Activated T-cell treated with anti-CD3 and anti-CD28 coated beads, Interleukin-2, amount 50 U/mL, for 72 hours (primary cell): ENCODE data around the gene COG5. TPM values are rescaled to one million over a fixed set of nuclear protein-coding genes. Genes with fewer than 3 reads are reported as not detected.
A peak's percentile ranks its signal among the peaks of the same experiment; 100 is the strongest.

ENCODE experiments used
- ATAC-seq, 2 donors: fragments of 150-1000 bp; cut with Tn5 transposase; replicated peaks in 1 of 2; 2 replicates each; pipeline ENCODE4 v1.10.0; 2021; ENCODE audit warnings: moderate library complexity in 2 of 2, mild to moderate bottlenecking in 1 of 2
- DNase-seq, 2 donors: peaks; one replicate each; pipeline ENCODE4 v3.0.0; 2021 to 2022; ENCODE audit warnings: mixed read lengths in 1 of 2
- H3K27ac Mint-ChIP-seq: one replicate; pipeline ENCODE4 v1.8.0; 2022; ENCODE audit warnings: mild to moderate bottlenecking, moderate library complexity, mixed read lengths
- H3K27me3 Mint-ChIP-seq: one replicate; pipeline ENCODE4 v1.8.0; 2022; ENCODE audit warnings: low read depth, mixed read lengths
- H3K36me3 Mint-ChIP-seq, 2 donors: one replicate each; pipeline ENCODE4 v1.8.0; 2022; ENCODE audit warnings: mixed read lengths in 2 of 2, mild to moderate bottlenecking in 1 of 2; ENCODE audit not compliant: insufficient read depth in 2 of 2
- H3K4me1 Mint-ChIP-seq: one replicate; pipeline ENCODE4 v1.8.0; 2022; ENCODE audit warnings: low read depth, mixed read lengths
- H3K4me3 Mint-ChIP-seq, 2 donors: one replicate each; pipeline ENCODE4 v1.8.0; 2022; ENCODE audit warnings: mild to moderate bottlenecking in 2 of 2, mixed read lengths in 2 of 2, moderate library complexity in 2 of 2
- H3K9me3 Mint-ChIP-seq, 2 donors: one replicate each; pipeline ENCODE4 v1.8.0; 2022; ENCODE audit warnings: mixed read lengths in 2 of 2
- total RNA-seq, 2 donors: library from RNA; stranded (reverse); gene quantifications; one replicate each; pipeline ENCODE4 v1.2.3, GENCODE V29; 2022

COG5 gene
- total RNA-seq, 2 donors from 2014 or later = 30.4 to 55.5 TPM

DNA sequence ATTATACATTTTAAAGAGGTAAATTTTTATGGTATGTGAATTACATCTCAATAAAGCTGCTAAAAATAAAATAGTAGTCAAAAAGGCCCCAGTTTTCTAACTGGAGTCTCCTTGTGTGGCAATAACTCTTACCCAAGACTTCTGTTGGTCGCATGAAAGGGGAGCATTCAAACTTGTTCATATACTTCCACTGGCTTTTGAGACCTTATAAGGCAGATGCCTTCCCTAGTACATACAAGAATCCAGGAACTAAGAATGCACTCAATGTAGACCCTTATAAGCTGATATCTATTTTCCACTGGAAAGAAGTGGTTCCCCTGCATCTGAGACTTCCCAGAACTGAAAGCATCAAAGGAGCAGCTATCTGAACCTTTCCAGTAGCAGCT is 29.3 kb upstream of the COG5 start:
- Mint-ChIP-seq H3K4me3 (no peak overlapping the region), H3K9me3 (no peaks in the 10 kb centered on the region), H3K36me3 (peaks cover 3 to 4% of the 10 kb centered on the region in 2 donors), H3K4me1 (no peaks in the 10 kb centered on the region), H3K27me3 (no peaks in the 10 kb centered on the region), H3K27ac (no peak overlapping the region)
- no peak for ATAC-seq
- no peak for DNase-seq

- Mint-ChIP-seq H3K9me3 (no peaks in the 10 kb centered on the region), H3K27me3 (no peaks in the 10 kb centered on the region), H3K4me1 (no peaks in the 10 kb centered on the region), H3K27ac (no peak overlapping the region), H3K36me3 (peaks cover 3 to 4% of the 10 kb centered on the region in 2 donors), H3K4me3 (no peak overlapping the region)
- DNase-seq (no peak), ATAC-seq (no peak)
Measured at GRCh38 chr7:107592361-107593024, 28.8 kb upstream of the COG5 start.

DNA sequence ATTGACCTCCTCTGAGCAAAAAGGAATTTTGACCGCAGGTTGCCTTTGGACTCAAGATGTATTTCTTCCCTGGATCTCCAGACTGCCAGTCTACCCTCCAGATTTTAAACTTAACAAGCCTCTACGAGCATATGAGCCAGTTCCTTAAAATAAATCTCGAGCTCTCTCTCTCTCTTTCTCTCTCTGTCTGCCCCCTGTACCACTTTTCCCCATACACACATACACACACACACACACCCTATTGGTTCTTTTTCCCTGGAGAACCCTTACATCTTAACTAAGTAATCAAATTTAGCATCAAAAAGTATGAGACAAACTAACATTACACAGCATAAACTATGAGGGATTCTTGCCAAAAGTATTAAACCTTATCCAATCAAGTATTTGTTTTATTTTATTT is 27.7 kb upstream of the COG5 start:
- H3K27me3 Mint-ChIP-seq = no peaks in the 10 kb centered on the region
- no peaks in the 10 kb centered on the region for H3K4me1 Mint-ChIP-seq
- peaks cover 3 to 4% of the 10 kb centered on the region in 2 donors for H3K36me3 Mint-ChIP-seq
- H3K9me3 Mint-ChIP-seq = no peaks in the 10 kb centered on the region
- no peak for DNase-seq
- no peak for ATAC-seq
- no peak overlapping the region for H3K4me3 Mint-ChIP-seq
- no peak overlapping the region for H3K27ac Mint-ChIP-seq

- no peak overlapping the region for H3K4me3 Mint-ChIP-seq
- no peaks in the 10 kb centered on the region for H3K9me3 Mint-ChIP-seq
- H3K4me1 Mint-ChIP-seq = no peaks in the 10 kb centered on the region
- no peak overlapping the region for H3K27ac Mint-ChIP-seq
- no peaks in the 10 kb centered on the region for H3K27me3 Mint-ChIP-seq
- peaks cover 2 to 5% of the 10 kb centered on the region in 2 donors for H3K36me3 Mint-ChIP-seq
- ATAC-seq (no peak), DNase-seq (no peak)
Measured at GRCh38 chr7:107588529-107589130, 24.9 kb upstream of the COG5 start.

DNA sequence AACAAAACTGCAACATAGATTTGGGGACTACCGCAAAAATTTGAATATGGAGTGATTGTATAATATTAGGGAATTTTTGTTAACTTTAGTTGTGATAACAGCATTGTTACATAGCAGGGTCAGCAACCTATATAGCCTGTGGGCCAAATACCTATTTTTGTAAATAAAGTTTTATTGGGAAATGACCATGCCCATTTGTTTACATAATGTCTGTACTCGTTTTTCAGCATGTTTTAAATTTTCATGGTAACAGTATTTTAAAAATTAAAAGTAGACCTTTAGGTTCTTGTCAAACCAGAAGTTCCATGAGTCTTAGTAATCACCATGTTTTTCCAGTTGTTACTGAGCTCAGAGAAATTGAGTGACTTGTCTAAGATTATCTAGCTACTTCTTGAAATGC is 21.0 kb upstream of the COG5 start:
- Mint-ChIP-seq H3K4me3 (no peak overlapping the region), H3K27me3 (no peaks in the 10 kb centered on the region), H3K36me3 (peaks cover 2% of the 10 kb centered on the region in 2 donors), H3K4me1 (peaks cover 23% of the 10 kb centered on the region), H3K27ac (no peak overlapping the region), H3K9me3 (no peaks in the 10 kb centered on the region)
- DNase-seq (no peak), ATAC-seq (no peak)

- H3K4me3 Mint-ChIP-seq = peak overlapping the region in 1 of 2 donors; percentile 3
- ATAC-seq (no peak), DNase-seq (no peak)
- no peak overlapping the region for H3K27ac Mint-ChIP-seq
- no peaks in the 10 kb centered on the region for H3K9me3 Mint-ChIP-seq
- peaks cover 2% of the 10 kb centered on the region in 2 donors for H3K36me3 Mint-ChIP-seq
- H3K4me1 Mint-ChIP-seq = peaks cover 28% of the 10 kb centered on the region
- H3K27me3 Mint-ChIP-seq = no peaks in the 10 kb centered on the region
Measured at GRCh38 chr7:107582875-107583274, 19.2 kb upstream of the COG5 start.

DNA sequence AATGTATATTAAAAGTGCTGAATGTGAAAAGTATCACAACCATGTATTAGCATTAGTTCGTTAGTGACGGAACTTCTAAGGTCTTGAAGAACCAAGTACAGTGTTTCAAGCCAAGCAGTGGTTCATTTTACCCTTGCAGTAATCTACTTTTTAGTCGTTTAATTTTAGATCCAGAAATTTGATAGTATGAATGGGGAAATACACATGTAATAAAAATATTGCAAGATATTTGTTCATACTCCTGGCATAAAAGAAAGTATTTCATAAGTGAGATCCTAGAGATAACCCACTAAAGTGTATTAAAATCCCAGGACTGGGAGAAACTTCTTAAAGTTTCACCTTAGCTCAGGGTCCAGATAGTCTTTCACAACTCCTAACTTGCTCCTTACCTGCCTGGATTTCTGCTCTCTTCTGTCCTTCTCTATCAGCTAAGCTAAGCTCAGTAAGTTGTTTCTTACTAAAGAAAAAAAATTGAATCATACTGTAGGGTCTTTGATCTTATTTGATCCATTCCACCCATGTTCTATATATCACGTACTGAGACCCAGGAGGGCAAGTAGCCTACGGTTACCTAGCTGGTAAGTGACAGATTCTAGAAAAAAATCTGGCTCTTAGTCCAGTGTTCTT is 17.8 kb upstream of the COG5 start:
- Mint-ChIP-seq H3K27me3 (no peaks in the 10 kb centered on the region), H3K27ac (peak overlapping the region; percentile 86), H3K9me3 (no peaks in the 10 kb centered on the region), H3K36me3 (peaks cover 2% of the 10 kb centered on the region in 2 donors), H3K4me1 (peaks cover 28% of the 10 kb centered on the region), H3K4me3 (peak overlapping the region; percentile 61 to 89)
- DNase-seq (no peak), ATAC-seq (no peak)

DNA sequence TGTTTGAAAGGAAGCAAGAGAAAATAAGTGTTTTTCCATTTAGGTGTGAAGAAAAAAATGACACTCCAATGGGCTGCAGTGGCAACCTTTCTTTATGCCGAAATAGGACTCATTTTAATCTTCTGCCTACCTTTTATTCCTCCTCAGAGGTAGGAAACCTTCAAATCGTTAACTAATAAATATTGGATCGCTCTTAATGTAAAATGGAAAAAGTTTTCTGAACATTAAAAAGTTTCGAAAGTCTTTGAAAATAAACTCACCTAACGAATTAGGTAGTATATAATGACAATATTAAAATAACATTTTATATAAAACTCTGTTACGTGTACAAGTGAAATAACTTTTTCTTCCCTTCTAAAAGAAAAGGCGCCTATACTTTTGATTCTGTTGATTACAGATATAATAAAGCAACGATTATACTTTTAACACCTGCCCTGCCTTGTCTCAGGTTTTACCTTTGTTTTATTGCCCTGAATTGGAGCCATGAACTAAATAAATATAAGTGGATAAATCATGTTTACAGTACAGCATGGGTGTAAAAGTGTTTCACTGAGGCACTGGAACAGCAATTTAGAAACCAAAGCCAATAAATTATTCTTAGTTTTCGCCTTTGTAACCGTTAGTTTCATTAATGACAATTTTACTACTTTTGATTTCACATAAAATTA is 17.1 kb upstream of the COG5 start:
- Mint-ChIP-seq H3K4me1 (peaks cover 28% of the 10 kb centered on the region), H3K4me3 (peak overlapping the region; percentile 77 to 89), H3K9me3 (no peaks in the 10 kb centered on the region), H3K27me3 (no peaks in the 10 kb centered on the region), H3K27ac (peak overlapping the region; percentile 86), H3K36me3 (peaks cover 0 to 2% of the 10 kb centered on the region in 2 donors)
- ATAC-seq = no peak
- DNase-seq = no peak

DNA sequence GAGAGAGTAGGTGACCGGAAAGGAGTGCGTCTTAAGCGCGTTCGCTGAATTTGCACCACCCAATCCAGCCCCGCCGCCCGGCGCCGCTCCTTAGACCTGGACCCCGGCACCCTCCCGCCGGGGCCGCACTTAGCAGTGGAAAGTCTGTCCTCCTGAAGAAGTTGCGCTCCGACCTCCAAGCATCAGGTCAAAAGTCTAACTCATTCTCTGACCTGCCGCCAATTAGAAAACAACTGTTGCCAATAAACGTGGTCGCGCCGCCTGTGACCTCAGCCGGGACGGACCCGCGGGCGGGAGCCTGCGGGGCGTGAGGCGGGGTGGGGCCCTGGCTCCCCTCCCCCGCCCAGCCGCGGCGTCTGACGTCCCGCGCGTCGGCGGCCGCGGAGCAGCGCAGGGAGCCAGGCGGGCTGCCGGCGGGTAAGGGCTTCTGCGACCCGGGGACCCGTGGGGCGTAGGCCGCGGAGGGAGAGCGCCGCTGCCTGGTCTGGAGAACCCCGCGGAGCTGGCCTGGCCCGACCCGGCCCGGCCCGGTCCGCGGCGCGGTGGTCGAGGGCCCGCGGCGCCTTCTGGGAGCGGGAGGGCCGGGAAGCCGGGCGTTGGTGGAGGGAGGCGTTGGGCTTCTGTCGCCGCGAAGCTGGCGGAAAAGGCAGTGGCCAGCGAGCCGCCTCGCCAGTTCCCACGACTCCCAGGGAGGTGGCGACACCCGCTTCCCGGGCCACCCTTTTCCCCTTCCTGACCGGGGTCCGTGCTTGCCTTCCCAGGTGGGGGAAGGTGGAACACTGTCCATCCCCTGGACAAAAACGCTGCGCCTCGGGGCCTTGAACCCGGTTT is 16.4 kb upstream of the COG5 start, which contains the start of gene BCAP29:
Gene BCAP29 (plus strand): TSS at position 362 of the 831 bp plus-strand sequence. CDS start 527 bp downstream, outside the sequence.
- DNase-seq = peak; percentile 80 to 85
- H3K9me3 Mint-ChIP-seq = no peaks in the 10 kb centered on the region
- peaks cover 28% of the 10 kb centered on the region for H3K4me1 Mint-ChIP-seq
- no peaks in the 10 kb centered on the region for H3K27me3 Mint-ChIP-seq
- peak within 1 kb of the TSS; percentile 93 for H3K27ac Mint-ChIP-seq
- peaks cover 0 to 2% of the 10 kb centered on the region in 2 donors for H3K36me3 Mint-ChIP-seq
- ATAC-seq = peak; percentile 97
- H3K4me3 Mint-ChIP-seq = peak within 1 kb of the TSS; percentile 89 to 96

DNA sequence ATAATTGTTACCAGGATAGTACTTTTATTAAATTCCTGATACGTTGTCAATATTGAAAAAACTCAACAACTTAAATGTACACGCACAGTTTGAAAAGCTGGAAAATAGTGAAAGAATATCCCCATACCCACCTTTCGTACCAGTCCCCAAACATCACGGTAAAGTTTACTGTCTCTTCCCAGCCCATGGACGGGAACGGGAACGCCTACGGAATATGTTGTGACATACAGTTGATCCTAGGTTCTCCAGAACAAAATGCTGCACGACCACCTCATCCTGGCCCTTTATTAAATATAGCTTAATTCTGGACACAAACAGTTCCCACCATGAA is 15.8 kb upstream of the COG5 start:
- no peaks in the 10 kb centered on the region for H3K27me3 Mint-ChIP-seq
- ATAC-seq (peak in 1 of 2 donors; percentile 9), DNase-seq (no peak)
- H3K4me3 Mint-ChIP-seq = peak overlapping the region; percentile 89 to 96
- no peaks in the 10 kb centered on the region for H3K36me3 Mint-ChIP-seq
- H3K9me3 Mint-ChIP-seq = no peaks in the 10 kb centered on the region
- peaks cover 28% of the 10 kb centered on the region for H3K4me1 Mint-ChIP-seq
- peak overlapping the region; percentile 93 for H3K27ac Mint-ChIP-seq

DNA sequence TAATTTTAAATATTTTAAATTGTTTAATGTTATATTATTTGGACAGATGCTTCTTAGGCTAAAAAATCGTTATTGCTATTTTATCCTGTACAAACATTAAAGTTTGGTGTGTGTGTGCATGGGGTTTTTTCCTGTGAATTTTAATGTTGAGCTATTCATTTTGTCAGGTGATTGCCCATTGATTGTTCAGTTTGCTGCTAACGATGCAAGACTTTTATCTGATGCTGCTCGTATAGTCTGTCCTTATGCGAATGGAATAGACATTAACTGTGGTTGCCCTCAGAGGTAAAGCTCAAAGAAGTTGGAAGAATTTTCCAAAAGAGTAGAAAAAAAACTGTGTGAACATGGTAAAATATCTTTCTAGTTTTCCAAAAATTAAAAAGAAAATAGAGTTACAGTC is 9.8 kb upstream of the COG5 start:
- Mint-ChIP-seq H3K9me3 (no peaks in the 10 kb centered on the region), H3K36me3 (peaks cover 4 to 11% of the 10 kb centered on the region in 2 donors), H3K4me3 (no peak overlapping the region), H3K27me3 (no peaks in the 10 kb centered on the region), H3K27ac (no peak overlapping the region), H3K4me1 (peaks cover 8% of the 10 kb centered on the region)
- ATAC-seq = no peak
- no peak for DNase-seq

DNA sequence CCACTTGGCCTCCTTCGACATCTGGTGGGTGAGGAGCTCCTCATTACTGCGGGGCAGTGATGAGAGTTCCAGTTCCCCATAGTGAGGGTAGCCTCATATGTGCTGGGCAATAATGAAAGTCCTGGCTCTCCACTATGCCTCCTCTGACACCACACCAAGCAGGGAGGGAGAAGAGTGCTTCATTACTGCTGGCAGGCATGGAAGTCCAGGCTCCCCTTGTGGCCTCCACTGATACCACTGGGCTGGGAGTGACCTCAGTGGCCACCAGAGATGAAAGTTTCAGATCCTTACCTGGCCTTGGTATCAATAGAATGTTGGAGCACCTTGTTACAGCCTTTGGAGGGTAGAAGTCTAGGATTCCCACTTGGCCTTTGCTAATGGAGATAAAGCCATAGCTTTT is 6.6 kb upstream of the COG5 start:
- ATAC-seq (no peak), DNase-seq (no peak)
- no peak overlapping the region for H3K4me3 Mint-ChIP-seq
- H3K27me3 Mint-ChIP-seq = no peaks in the 10 kb centered on the region
- H3K9me3 Mint-ChIP-seq = no peaks in the 10 kb centered on the region
- no peak overlapping the region for H3K27ac Mint-ChIP-seq
- peaks cover 7 to 11% of the 10 kb centered on the region in 2 donors for H3K36me3 Mint-ChIP-seq
- H3K4me1 Mint-ChIP-seq = peaks cover 10% of the 10 kb centered on the region
